ENCODE results near the gene FBLN5. TPM values are rescaled to one million over a fixed set of nuclear protein-coding genes. Genes with fewer than 3 reads are reported as not detected.

Gene FBLN5
- total RNA-seq (2022; extraction: Qiagen RNA extraction; ENCODE audit: low read depth), result 2.7 to 3.3 TPM (median 3.1 TPM) in 5 replicates

GRCh38 chr14:91947475-91948184, at the start of gene FBLN5:
Gene FBLN5, minus strand, starts transcription at chr14:91947694. Its CDS starts 465 bp downstream, at chr14:91947229.

GRCh38 chr14:91867316-91867988, 80.0 kb downstream of the FBLN5 start, which contains the start of gene TC2N:
Gene TC2N, minus strand, starts transcription at chr14:91867536. Its CDS starts 53,767 bp downstream, at chr14:91813769.

Other genes starting within 250 kb of the FBLN5 start
- not detected in 5 replicates for gene CATSPERB, start 215.6 kb downstream of the FBLN5 start, total RNA-seq (2022; extraction: Qiagen RNA extraction; ENCODE audit: low read depth)
- 0.30 to 0.70 TPM (median 0.55 TPM) in 5 replicates for gene TC2N, start 80.2 kb downstream of the FBLN5 start, total RNA-seq (2022; extraction: Qiagen RNA extraction; ENCODE audit: low read depth)
- gene TRIP11, start 92.4 kb upstream of the FBLN5 start, total RNA-seq (2022; extraction: Qiagen RNA extraction; ENCODE audit: low read depth), result 5.4 to 12.0 TPM (median 8.9 TPM) in 5 replicates
- gene ATXN3, start 158.9 kb upstream of the FBLN5 start, total RNA-seq (2022; extraction: Qiagen RNA extraction; ENCODE audit: low read depth), result 18.8 to 41.3 TPM (median 21.6 TPM) in 5 replicates
- gene NDUFB1, start 174.0 kb upstream of the FBLN5 start, total RNA-seq (2022; extraction: Qiagen RNA extraction; ENCODE audit: low read depth), result 314 to 496 TPM (median 351 TPM) in 5 replicates
- 32.4 to 42.2 TPM (median 39.1 TPM) in 5 replicates for gene CPSF2, start 174.3 kb upstream of the FBLN5 start, total RNA-seq (2022; extraction: Qiagen RNA extraction; ENCODE audit: low read depth)

Data from A549 treated with GW870086 at 1 μM for 4 hours (cell line).